SIG-M5 treated with dmso at 0.1 percent for 504 hours (cell line): Measurements from ENCODE around the gene APOO.

Source experiments
- DNase-seq: peaks from one replicate; lab custom pipeline; 2025; ENCODE audit not compliant: unreplicated experiment; lab: John Stamatoyannopoulos, UW

Gene APOO

GRCh38 chrX:23788521-23788920 is 119.2 kb downstream of the APOO start:
- DNase-seq, result no peak

DNA sequence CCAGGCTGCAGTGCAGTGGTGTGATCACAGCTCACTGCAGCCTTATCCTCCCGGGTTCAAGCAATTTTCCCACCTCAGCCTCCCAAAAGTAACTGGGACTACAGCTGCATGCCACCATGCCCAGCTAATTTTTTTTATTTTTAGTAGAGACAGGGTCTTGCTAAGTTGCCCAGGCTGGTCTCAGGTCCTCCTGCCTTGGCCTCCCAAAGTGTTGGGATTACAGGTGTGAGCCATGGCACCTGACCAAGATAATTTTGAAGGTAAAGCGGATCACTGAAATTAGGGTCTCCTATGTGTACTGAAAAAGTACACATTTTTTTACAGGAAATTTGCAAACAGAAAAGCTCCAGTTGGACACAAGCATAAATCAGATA is 120.0 kb downstream of the APOO start:
- no peak for DNase-seq

DNA sequence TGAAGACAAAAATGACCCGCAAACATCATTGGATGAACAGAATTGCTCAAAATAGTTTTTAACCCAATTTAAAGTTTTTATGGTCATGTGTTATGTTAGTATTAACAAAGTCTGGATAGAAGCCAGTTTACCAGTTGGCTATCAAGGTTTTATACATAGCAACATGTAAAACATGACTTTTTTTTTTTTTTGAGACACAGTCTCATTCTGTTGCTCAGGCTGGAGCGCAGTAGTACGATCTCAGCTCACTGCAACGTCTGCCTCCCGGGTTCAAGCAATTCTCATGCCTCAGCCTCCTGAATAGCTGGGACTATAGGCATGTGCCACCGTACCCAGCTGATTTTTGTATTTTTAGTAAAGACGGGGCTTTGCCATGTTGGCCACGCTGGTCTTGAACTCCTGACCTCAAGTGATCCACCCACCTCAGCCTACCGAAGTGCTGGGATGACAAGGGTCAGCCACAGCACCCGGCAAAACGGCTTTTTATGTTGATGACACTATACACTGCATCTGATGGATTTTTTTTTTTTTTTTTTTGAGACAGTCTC is 121.4 kb downstream of the APOO start:
- DNase-seq, result no peak

DNA sequence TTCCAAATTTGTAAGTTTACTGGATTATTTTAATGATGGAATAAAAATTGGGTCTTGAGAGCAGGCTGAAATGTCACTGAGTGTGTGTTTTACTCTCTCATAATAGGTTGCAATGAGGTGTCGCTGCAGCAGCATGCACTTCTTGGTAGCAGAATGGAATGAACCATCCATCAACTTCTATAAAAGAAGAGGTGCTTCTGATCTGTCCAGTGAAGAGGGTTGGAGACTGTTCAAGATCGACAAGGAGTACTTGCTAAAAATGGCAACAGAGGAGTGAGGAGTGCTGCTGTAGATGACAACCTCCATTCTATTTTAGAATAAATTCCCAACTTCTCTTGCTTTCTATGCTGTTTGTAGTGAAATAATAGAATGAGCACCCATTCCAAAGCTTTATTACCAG is 122.2 kb downstream of the APOO start:
- no peak for DNase-seq

DNA sequence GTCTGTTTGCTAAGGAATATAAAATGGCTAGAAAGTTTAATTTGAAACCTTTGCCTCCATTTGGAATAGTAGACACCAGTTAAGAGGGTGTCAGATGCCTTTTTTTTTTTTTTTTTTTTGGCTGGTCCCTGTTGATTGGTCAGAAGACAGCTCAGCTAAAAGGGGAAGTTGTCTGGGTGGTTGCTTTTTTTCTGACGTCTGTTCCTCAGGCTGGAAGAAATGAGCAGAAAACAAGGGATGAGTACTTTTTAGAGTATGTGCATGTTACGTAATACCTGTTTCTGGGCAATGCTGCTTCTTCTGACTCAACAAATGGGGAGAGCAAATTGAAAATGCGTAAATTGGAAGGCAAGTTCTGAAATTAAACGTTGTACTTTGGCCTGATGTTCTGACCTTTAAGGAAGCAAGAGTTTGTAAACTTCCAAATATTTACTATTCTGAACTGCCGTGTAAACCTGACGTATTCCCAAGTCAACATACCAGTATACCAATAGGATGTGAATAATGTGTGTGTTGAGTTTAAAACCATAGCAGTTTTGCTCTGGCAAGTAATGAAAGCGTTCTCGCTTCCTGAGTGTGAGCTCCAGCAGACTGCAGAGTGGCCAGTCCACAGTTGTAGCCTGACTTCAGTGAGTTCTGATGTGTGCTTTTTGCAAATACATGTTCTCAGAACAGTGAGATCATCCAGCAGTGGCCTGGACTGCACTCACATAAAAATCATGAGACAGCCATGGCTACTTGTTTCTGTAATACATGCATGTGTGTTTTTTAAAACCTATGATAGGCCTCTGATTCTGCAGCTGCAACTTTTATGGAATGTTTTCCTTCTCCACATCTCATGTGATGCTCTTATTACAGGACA is 123.0 kb downstream of the APOO start:
- peak; percentile 88 for DNase-seq

DNA sequence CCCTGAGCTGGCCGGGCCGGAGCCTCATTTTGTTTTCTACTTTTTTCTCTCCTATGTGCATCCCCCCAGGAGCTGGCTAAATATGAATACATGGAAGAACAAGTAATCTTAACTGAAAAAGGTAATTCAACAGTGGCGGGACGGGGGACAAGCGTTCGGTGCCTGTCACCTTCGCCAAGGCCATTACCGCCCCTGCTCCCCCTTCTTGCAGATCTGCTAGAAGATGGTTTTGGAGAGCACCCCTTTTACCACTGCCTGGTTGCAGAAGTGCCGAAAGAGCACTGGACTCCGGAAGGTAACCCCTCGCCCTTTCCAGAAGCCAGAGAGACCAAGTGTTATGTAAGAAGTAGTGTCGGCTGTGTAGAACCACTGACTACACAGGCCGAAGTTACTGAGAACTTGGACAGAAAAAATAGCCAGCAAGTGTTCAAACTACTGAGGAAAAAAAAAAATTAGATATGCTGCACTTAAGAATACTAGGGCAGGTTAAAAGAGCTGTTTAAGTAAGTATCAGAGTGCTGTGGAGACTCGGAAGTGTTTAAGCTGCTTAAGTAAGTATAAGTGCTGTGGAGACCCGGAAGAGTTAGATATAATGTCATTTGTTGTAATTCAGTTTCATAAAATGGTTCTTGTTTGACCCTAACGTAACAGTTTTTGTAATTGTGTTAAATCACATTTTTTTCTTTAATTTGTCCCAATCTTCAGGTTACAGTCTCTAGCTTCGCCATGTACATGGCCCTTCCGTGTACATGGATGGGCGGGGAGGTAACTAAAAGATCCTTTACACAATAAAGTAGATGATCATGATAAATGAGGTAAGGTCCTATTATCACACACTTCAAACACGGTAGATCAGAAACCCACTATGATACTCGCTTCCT is 123.9 kb downstream of the APOO start:
- no peak for DNase-seq
